ENCODE results near the gene B4GALT7. TPM values are rescaled to one million over a fixed set of nuclear protein-coding genes. Genes with fewer than 3 reads are reported as not detected.
"Not testable (repeated sequence)": the region's sequence is repeated elsewhere in the genome, so short reads cannot be mapped to it uniquely, and the experiment has no call there.

The B4GALT7 gene
- total and polyA plus RNA-seq, 2 donors = 14.3 to 29.4 TPM

GRCh38 chr5:177608243-177609075 lies 8.5 kb downstream of the B4GALT7 start:
- Histone ChIP-seq H3K27ac (ENCODE audit: low read depth) (no peak overlapping the region), H3K36me3 (ENCODE audit: insufficient read depth) (no peaks in the 10 kb centered on the region), H3K4me1 (ENCODE audit: insufficient read depth) (no peaks in the 10 kb centered on the region), H3K4me3 (ENCODE audit: low read depth, low read length) (no peak overlapping the region)
- 91% methylated on average over 37 of the region's 37 CpGs for WGBS
- no peak for DNase-seq (ENCODE audit: extremely low spot score)

GRCh38 chr5:177609076-177610059 lies 9.4 kb downstream of the B4GALT7 start:
- DNase-seq (ENCODE audit: extremely low spot score) = no peak
- Histone ChIP-seq H3K36me3 (ENCODE audit: insufficient read depth) (no peaks in the 10 kb centered on the region), H3K4me1 (ENCODE audit: insufficient read depth) (no peaks in the 10 kb centered on the region), H3K27ac (ENCODE audit: low read depth) (no peak overlapping the region), H3K4me3 (ENCODE audit: low read depth, low read length) (no peak overlapping the region)
- 83% methylated on average over 21 of the region's 21 CpGs for WGBS

DNA sequence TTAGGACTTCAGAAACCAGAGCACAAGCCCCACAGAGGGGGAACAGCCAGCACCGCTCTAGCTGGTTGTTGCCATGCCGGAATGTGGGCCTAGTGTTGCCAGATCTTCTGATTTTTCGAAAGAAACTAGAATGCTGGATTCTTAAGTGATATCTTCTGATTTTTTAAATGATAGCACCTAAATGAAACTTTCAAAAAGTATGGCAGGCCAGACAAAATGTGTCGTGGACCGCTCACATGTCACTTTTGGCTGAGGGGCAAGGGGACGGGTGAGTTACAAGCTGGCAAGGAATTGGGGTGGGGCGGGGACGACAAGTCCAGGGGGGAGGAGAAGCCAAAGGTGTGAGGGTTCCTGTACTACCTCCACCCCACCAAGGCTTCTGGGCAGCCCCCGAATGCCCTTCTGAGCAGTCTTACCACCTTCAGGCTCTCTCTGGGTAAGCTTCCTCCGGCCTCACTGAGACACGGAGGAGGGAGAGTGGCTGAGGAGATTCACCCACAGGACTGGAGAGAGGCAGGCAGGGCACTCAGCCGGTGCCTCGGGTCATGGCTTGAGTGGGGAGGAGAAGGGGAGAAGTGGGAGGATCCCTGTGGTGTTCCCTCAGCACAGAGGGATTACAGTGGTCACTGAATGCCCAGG lies 10.3 kb downstream of the B4GALT7 start:
- 77% methylated on average over 13 of the region's 13 CpGs for WGBS
- DNase-seq (ENCODE audit: extremely low spot score) = no peak
- Histone ChIP-seq H3K4me1 (ENCODE audit: insufficient read depth) (no peaks in the 10 kb centered on the region), H3K4me3 (ENCODE audit: low read depth, low read length) (no peak overlapping the region), H3K36me3 (ENCODE audit: insufficient read depth) (no peaks in the 10 kb centered on the region), H3K27ac (ENCODE audit: low read depth) (no peak overlapping the region)

- Histone ChIP-seq H3K27ac (ENCODE audit: low read depth) (no peak overlapping the region), H3K36me3 (ENCODE audit: insufficient read depth) (no peaks in the 10 kb centered on the region)
- 80% methylated on average over 4 of the region's 4 CpGs for WGBS
These were observed 11.0 kb downstream of the B4GALT7 start for GRCh38 chr5:177610770-177611445.

DNA sequence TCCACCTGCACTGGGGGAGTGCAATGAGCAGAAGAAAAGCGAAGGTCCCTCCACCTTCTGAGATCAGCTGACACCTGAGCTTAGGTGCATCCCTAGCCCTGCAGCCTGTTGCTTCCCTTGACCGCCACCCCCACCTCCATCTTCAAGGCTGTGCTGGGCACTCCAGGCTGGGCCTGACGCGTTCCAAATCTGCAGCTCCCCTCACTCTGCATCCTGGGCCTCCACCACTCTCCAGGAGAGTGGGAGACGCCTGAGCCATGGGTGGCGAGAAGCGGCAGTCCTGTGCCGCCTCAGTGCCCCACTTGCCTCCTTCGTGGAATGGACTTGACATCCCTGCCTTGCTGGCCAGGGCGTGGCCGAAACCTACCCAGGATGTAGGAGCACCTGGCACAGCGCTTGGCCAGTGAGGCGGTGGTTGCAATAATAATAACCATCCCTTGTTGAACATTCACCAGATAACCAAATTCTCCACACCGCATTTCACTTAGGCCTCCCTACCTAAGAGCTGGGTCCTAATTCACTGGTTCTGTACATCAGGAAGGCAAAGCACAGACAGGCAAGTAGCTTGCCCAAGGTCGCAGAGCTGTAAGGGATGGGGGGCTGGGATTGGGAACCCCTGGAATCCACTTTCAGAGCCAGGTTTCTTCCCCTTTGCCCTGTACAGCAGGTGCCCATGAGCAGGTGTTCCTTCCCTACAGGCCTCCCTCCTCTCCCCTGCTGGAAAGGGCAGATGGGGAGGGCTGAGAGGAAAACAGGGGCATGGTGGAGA lies 11.7 kb downstream of the B4GALT7 start:
- no peaks in the 10 kb centered on the region for H3K4me1 ChIP-seq (ENCODE audit: insufficient read depth)
- no peaks in the 10 kb centered on the region for H3K36me3 ChIP-seq (ENCODE audit: insufficient read depth)
- WGBS = 91% methylated on average over 15 of the region's 15 CpGs
- no peak for DNase-seq (ENCODE audit: extremely low spot score)
- no peak overlapping the region for H3K27ac ChIP-seq (ENCODE audit: low read depth)
- H3K4me3 ChIP-seq (ENCODE audit: low read depth, low read length) = no peak overlapping the region

More at GRCh38 chr5:177610770-177611445, 11.0 kb downstream of the B4GALT7 start:
- H3K4me3 ChIP-seq (ENCODE audit: low read depth, low read length) = no peak overlapping the region
- no peaks in the 10 kb centered on the region for H3K4me1 ChIP-seq (ENCODE audit: insufficient read depth)
- no peak for DNase-seq (ENCODE audit: extremely low spot score)

- Histone ChIP-seq H3K36me3 (ENCODE audit: insufficient read depth) (no peaks in the 10 kb centered on the region), H3K4me1 (ENCODE audit: insufficient read depth) (no peaks in the 10 kb centered on the region), H3K4me3 (ENCODE audit: low read depth, low read length) (no peak overlapping the region), H3K27ac (ENCODE audit: low read depth) (no peak overlapping the region)
- 79% methylated on average over 6 of the region's 6 CpGs for WGBS
- DNase-seq (ENCODE audit: extremely low spot score) = no peak
These were observed 12.3 kb downstream of the B4GALT7 start for GRCh38 chr5:177612215-177612673.

GRCh38 chr5:177620560-177620959 lies 20.6 kb downstream of the B4GALT7 start:
- no peak for DNase-seq (ENCODE audit: extremely low spot score)
- WGBS = 70% methylated on average over 2 of the region's 2 CpGs
- Histone ChIP-seq H3K36me3 (ENCODE audit: insufficient read depth) (peaks cover 10% of the 10 kb centered on the region), H3K27ac (ENCODE audit: low read depth) (no peak overlapping the region), H3K4me3 (ENCODE audit: low read depth, low read length) (no peak overlapping the region), H3K4me1 (ENCODE audit: insufficient read depth) (no peaks in the 10 kb centered on the region)

DNA sequence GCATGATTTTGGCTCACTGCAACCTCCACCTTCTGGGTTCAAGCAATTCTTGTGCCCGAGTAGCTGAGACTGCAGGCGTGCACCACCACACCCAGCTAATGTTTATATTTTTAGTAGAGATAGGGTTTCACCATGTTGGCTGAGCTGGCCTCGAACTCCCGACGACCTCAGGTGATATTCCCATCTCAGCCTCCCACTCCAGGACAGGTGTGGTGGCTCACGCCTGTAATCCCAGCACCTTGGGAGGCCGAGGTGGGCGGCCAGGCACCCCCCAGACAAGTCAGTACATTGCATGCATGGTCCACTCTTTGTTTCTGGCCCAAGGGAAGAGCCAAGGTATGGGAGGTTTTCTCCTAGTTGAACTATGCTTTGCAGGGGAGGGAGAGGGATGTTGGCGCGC lies 24.2 kb downstream of the B4GALT7 start:
- not testable (repeated sequence) for H3K4me3 ChIP-seq (ENCODE audit: low read depth, low read length); H3K4me1 ChIP-seq (ENCODE audit: insufficient read depth); H3K27ac ChIP-seq (ENCODE audit: low read depth); H3K36me3 ChIP-seq (ENCODE audit: insufficient read depth); DNase-seq (ENCODE audit: extremely low spot score)
- WGBS = 93% methylated on average over 10 of the region's 10 CpGs

- not testable (repeated sequence) for DNase-seq (ENCODE audit: extremely low spot score); H3K4me3 ChIP-seq (ENCODE audit: low read depth, low read length); H3K36me3 ChIP-seq (ENCODE audit: insufficient read depth); H3K27ac ChIP-seq (ENCODE audit: low read depth); H3K4me1 ChIP-seq (ENCODE audit: insufficient read depth)
These were observed 30.3 kb downstream of the B4GALT7 start for GRCh38 chr5:177630186-177630585.

DNA sequence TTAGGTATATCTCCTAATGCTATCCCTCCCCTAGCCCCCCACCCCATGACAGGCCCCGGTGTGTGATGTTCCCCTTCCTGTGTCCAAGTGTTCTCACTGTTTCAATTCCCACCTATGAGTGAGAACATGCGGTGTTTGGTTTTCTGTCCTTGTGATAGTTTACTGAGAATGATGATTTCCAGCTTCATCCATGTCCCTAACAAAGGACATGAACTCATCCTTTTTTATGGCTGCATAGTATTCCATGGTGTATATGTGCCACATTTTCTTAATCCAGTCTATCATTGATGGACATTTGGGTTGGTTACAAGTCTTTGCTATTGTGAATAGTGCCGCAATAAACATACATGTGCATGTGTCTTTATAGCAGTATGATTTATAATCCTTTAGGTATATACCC lies 35.0 kb downstream of the B4GALT7 start:
- H3K36me3 ChIP-seq (ENCODE audit: insufficient read depth); H3K4me3 ChIP-seq (ENCODE audit: low read depth, low read length); H3K4me1 ChIP-seq (ENCODE audit: insufficient read depth); H3K27ac ChIP-seq (ENCODE audit: low read depth); DNase-seq (ENCODE audit: extremely low spot score): not testable (repeated sequence)
- WGBS = 98% methylated on average over 3 of the region's 3 CpGs

GRCh38 chr5:177645462-177645861 lies 45.5 kb downstream of the B4GALT7 start:
- H3K4me3 ChIP-seq (ENCODE audit: low read depth, low read length); H3K36me3 ChIP-seq (ENCODE audit: insufficient read depth); H3K4me1 ChIP-seq (ENCODE audit: insufficient read depth); DNase-seq (ENCODE audit: extremely low spot score); H3K27ac ChIP-seq (ENCODE audit: low read depth): not testable (repeated sequence)
- WGBS = no CpG with 5 or more reads among the region's 1 CpG

- H3K27ac ChIP-seq (ENCODE audit: low read depth); H3K4me1 ChIP-seq (ENCODE audit: insufficient read depth); H3K4me3 ChIP-seq (ENCODE audit: low read depth, low read length); H3K36me3 ChIP-seq (ENCODE audit: insufficient read depth); DNase-seq (ENCODE audit: extremely low spot score): not testable (repeated sequence)
- 91% methylated on average over 2 of the region's 2 CpGs for WGBS
These were observed 51.3 kb downstream of the B4GALT7 start for GRCh38 chr5:177651235-177651634.

Measured in urinary bladder (tissue), 4 donors.